Inflammatory macrophage treated with lipopolysaccharide for 4 hours (primary cell): Measurements from ENCODE around the gene FARP2.
"Not testable (repeated sequence)": the region's sequence is repeated elsewhere in the genome, so short reads cannot be mapped to it uniquely, and the experiment has no call there.

Experiments
- DNase-seq: peaks from one replicate; pipeline ENCODE4 v3.0.0-alpha.2; 2020

Gene FARP2

GRCh38 chr2:241507430-241508239 lies 151.6 kb downstream of the FARP2 start:
- peak; percentile 48 for DNase-seq

GRCh38 chr2:241508240-241509154 lies 152.4 kb downstream of the FARP2 start, which contains the start of gene STK25:
STK25 (minus strand) TSS chr2:241508584; CDS start chr2:241508035, 549 bp downstream.
- peak; percentile 97 for DNase-seq

GRCh38 chr2:241509155-241509784 lies 153.2 kb downstream of the FARP2 start:
- DNase-seq = no peak

- DNase-seq = no peak
Observed at GRCh38 chr2:241511091-241511741, 155.1 kb downstream of the FARP2 start.

- DNase-seq = no peak
Observed at GRCh38 chr2:241514553-241514952, 158.5 kb downstream of the FARP2 start.

- peak; percentile 35 for DNase-seq
Observed at GRCh38 chr2:241514986-241515737, 159.1 kb downstream of the FARP2 start.

- no peak for DNase-seq
Observed at GRCh38 chr2:241516520-241516965, 160.5 kb downstream of the FARP2 start.

GRCh38 chr2:241517297-241517696 lies 161.2 kb downstream of the FARP2 start:
- no peak for DNase-seq

GRCh38 chr2:241519669-241520068 lies 163.6 kb downstream of the FARP2 start:
- DNase-seq = no peak

- no peak for DNase-seq
Observed at GRCh38 chr2:241522477-241522876, 166.4 kb downstream of the FARP2 start.

GRCh38 chr2:241525818-241526780 lies 170.0 kb downstream of the FARP2 start:
- not testable (repeated sequence) for DNase-seq

- no peak for DNase-seq
Observed at GRCh38 chr2:241530571-241530970, 174.5 kb downstream of the FARP2 start.

GRCh38 chr2:241531161-241531722 lies 175.2 kb downstream of the FARP2 start:
- no peak for DNase-seq

GRCh38 chr2:241532168-241532567 lies 176.1 kb downstream of the FARP2 start:
- DNase-seq = no peak

GRCh38 chr2:241532733-241533601 lies 176.9 kb downstream of the FARP2 start:
- no peak for DNase-seq

GRCh38 chr2:241534293-241534692 lies 178.2 kb downstream of the FARP2 start:
- DNase-seq = no peak

- DNase-seq = no peak
Observed at GRCh38 chr2:241534701-241535375, 178.8 kb downstream of the FARP2 start.

GRCh38 chr2:241535871-241536655 lies 180.0 kb downstream of the FARP2 start:
- DNase-seq = no peak
